Measurements from ENCODE around the gene CCDC3. TPM values are rescaled to one million over a fixed set of nuclear protein-coding genes. Genes with fewer than 3 reads are reported as not detected.

Gene CCDC3
- total RNA-seq, 1 experiment from 2014 or later = not detected

DNA sequence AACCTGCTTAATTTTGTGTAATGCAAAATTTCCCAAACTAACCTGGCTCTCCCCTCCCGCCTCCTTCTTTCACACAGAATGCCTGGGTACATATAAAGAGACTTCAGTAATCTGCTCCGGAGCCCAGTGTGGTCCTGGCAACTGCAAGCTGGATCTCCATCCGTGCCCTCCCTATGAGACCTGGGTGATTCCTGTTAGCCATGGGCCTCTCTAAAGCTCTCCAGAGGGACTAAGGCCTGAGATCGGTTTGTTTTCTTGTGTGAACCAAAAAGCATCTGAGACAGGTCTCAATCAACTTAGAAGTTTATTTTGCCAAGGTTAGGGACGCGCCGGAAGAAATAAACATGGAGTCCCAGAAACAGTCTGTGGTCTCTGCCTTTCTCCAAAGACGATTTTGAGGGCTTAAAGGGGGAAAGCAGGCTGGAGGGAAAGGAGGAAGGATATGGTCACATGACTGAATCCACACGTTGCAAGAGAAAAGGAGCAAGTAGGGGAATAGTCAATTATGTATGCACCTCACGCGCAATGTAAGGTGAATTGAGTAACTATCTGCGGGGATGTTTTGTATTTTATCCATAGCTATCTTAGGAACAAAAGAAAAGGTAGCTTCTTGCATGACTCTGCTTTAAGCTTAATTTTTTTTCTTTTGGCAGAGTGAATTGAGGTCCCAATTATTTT, 46.2 kb upstream of the CCDC3 start:
- Mint-ChIP-seq H3K27me3 (ENCODE audit: insufficient read depth, unreplicated experiment) (peaks cover 10% of the 10 kb centered on the region), H3K36me3 (ENCODE audit: insufficient read depth, unreplicated experiment) (no peaks in the 10 kb centered on the region), H3K4me3 (ENCODE audit: unreplicated experiment) (no peak overlapping the region), H3K27ac (ENCODE audit: low read depth, unreplicated experiment) (no peak overlapping the region), H3K4me1 (ENCODE audit: insufficient read depth, unreplicated experiment) (no peaks in the 10 kb centered on the region), H3K9me3 (ENCODE audit: unreplicated experiment) (no peaks in the 10 kb centered on the region)
- intact Hi-C loops (cut with micrococcal nuclease) = no loop called here
- BruUV-seq (replicated peaks) = no TSS peak
- CTCF ChIA-PET = interaction anchor here (0.7 to 1.1 kb wide), 2 partner anchors 9 to 73 kb away, joined by 3 read pairs; no protein-coding TSS in a partner anchor
- TF ChIP-seq CTCF (IDR thresholded peaks at IDR 0.05; ENCODE audit: unreplicated experiment) = no peak
- POLR2A ChIA-PET = no interaction called here
- no peak for DNase-seq (ENCODE audit: unreplicated experiment)

- no peaks in the 10 kb centered on the region for H3K9me3 Mint-ChIP-seq (ENCODE audit: unreplicated experiment)
- no TSS peak for BruUV-seq (replicated peaks)
- POLR2A ChIA-PET = no interaction called here
Measured at GRCh38 chr10:13046851-13047528, 45.5 kb upstream of the CCDC3 start.

DNA sequence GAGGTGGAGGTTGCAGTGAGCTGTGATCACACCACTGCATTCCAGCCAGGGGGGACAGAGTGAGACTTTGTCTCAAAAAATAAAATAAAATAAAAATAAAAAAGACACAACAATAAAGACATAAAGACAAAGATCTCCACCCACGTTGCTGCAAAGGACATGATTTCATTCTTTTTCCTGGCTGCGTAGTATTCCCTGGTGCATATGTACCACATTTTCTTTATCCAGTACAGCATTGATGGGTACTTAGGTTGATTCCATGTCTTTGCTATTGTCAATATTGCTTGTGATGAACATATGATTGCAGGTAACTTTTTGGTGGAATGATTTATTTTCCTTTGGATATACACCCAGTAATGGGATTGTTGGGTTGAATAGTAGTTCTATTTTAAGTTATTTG, 42.0 kb upstream of the CCDC3 start:
- H3K9me3 Mint-ChIP-seq (ENCODE audit: unreplicated experiment) = no peaks in the 10 kb centered on the region
- H3K4me1 Mint-ChIP-seq (ENCODE audit: insufficient read depth, unreplicated experiment) = no peaks in the 10 kb centered on the region
- H3K27ac Mint-ChIP-seq (ENCODE audit: low read depth, unreplicated experiment) = no peak overlapping the region
- no peak for TF ChIP-seq CTCF (IDR thresholded peaks at IDR 0.05; ENCODE audit: unreplicated experiment)
- H3K4me3 Mint-ChIP-seq (ENCODE audit: unreplicated experiment) = no peak overlapping the region
- DNase-seq (ENCODE audit: unreplicated experiment) = no peak
- no TSS peak for BruUV-seq (replicated peaks)
- CTCF ChIA-PET = interaction anchor here (1.2 kb wide), 1 partner anchor 142 kb away, joined by 3 read pairs; no protein-coding TSS in a partner anchor
- peaks cover 15% of the 10 kb centered on the region for H3K27me3 Mint-ChIP-seq (ENCODE audit: insufficient read depth, unreplicated experiment)
- intact Hi-C loops (cut with micrococcal nuclease) = no loop called here
- POLR2A ChIA-PET = no interaction called here
- H3K36me3 Mint-ChIP-seq (ENCODE audit: insufficient read depth, unreplicated experiment) = no peaks in the 10 kb centered on the region

More at GRCh38 chr10:13046851-13047528, 45.5 kb upstream of the CCDC3 start:
- DNase-seq (ENCODE audit: unreplicated experiment) = no peak
- Mint-ChIP-seq H3K27ac (ENCODE audit: low read depth, unreplicated experiment) (no peak overlapping the region), H3K4me1 (ENCODE audit: insufficient read depth, unreplicated experiment) (no peaks in the 10 kb centered on the region), H3K36me3 (ENCODE audit: insufficient read depth, unreplicated experiment) (no peaks in the 10 kb centered on the region), H3K4me3 (ENCODE audit: unreplicated experiment) (no peak overlapping the region), H3K27me3 (ENCODE audit: insufficient read depth, unreplicated experiment) (peaks cover 10% of the 10 kb centered on the region)
- intact Hi-C loops (cut with micrococcal nuclease) = no loop called here
- TF ChIP-seq CTCF (IDR thresholded peaks at IDR 0.05; ENCODE audit: unreplicated experiment) = no peak
- CTCF ChIA-PET = interaction anchor here (0.6 kb wide), 1 partner anchor 23 kb away, joined by 6 read pairs; no protein-coding TSS in a partner anchor

DNA sequence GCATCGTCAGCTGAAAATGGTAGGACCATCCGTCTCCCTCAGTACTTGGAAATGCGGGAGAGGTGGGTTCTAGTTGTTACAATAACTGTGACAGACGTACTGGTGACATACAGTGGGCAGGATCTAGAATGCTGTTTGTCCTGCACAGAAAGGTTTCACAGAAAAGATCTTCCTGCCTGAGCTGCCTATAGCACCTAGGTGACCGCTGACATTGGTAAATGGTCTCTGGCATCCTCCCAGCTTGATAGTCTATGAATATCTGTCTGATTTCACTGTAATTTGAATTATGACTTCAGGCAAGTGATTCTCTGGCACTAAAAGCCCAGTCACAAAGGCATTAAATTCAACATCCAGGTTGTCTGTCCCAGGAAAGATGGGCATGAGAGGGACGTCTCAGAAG, 38.2 kb upstream of the CCDC3 start:
- ChIA-PET CTCF (interaction anchor here (0.9 kb wide), 1 partner anchor 35 kb away, joined by 3 read pairs; no protein-coding TSS in a partner anchor), POLR2A (interaction anchor here (0.8 kb wide), 1 partner anchor 14 kb away, joined by 3 read pairs; no protein-coding TSS in a partner anchor)
- Mint-ChIP-seq H3K27ac (ENCODE audit: low read depth, unreplicated experiment) (no peak overlapping the region), H3K4me3 (ENCODE audit: unreplicated experiment) (no peak overlapping the region), H3K27me3 (ENCODE audit: insufficient read depth, unreplicated experiment) (peaks cover 28% of the 10 kb centered on the region), H3K9me3 (ENCODE audit: unreplicated experiment) (no peaks in the 10 kb centered on the region), H3K4me1 (ENCODE audit: insufficient read depth, unreplicated experiment) (no peaks in the 10 kb centered on the region), H3K36me3 (ENCODE audit: insufficient read depth, unreplicated experiment) (no peaks in the 10 kb centered on the region)
- no TSS peak for BruUV-seq (replicated peaks)
- DNase-seq (ENCODE audit: unreplicated experiment) = no peak
- intact Hi-C loops (cut with micrococcal nuclease) = no loop called here
- TF ChIP-seq CTCF (IDR thresholded peaks at IDR 0.05; ENCODE audit: unreplicated experiment) = no peak

Data from MCF 10A (cell line).